HepG2 (cell line): Measurements from ENCODE around the gene PRKCD. TPM values are rescaled to one million over a fixed set of nuclear protein-coding genes. Genes with fewer than 3 reads are reported as not detected.
A peak's percentile ranks its signal among the peaks of the same experiment; 100 is the strongest.

ENCODE experiments used
- ETS1 ChIP-seq: sonication (generic); formaldehyde crosslinking; IDR thresholded peaks from 2 replicates; pipeline ENCODE4 v1.4.0; 2020; ENCODE audit warnings: missing genetic modification reagents
- HDAC6 ChIP-seq: fragments of 200-600 bp; sonication (generic); IDR thresholded peaks from 2 replicates; pipeline ENCODE4 v1.7.0; 2017; ENCODE audit warnings: mild to moderate bottlenecking, antibody characterized with exemption, low read length, low read depth
- HOXA7 ChIP-seq: sonication (generic); formaldehyde crosslinking; IDR thresholded peaks from 2 replicates; pipeline ENCODE4 v1.8.1; 2022; ENCODE audit warnings: mild to moderate bottlenecking, missing genetic modification reagents, moderate library complexity
- KLF12 ChIP-seq: sonication (generic); formaldehyde crosslinking; IDR thresholded peaks from 2 replicates; pipeline ENCODE4 v1.4.0; 2020; ENCODE audit warnings: missing genetic modification reagents, borderline replicate concordance
- NFIB ChIP-seq: sonication (generic); formaldehyde crosslinking; IDR thresholded peaks from 2 replicates; pipeline ENCODE4 v1.9.0; 2021; ENCODE audit warnings: missing genetic modification reagents, mild to moderate bottlenecking, borderline replicate concordance
- NONO ChIP-seq, 2 experiments: fragments of 450-650 bp in 1 of 2; sonication (generic) in 1 of 2; formaldehyde crosslinking in 1 of 2; IDR thresholded peaks in 1 of 2; conservative IDR thresholded peaks in 1 of 2; 2 replicates each; pipeline versions ENCODE4 v1.6.1 to v1.8.0; 2017 to 2022; ENCODE audit warnings: mild to moderate bottlenecking in 1 of 2, missing genetic modification reagents in 1 of 2, moderate library complexity in 1 of 2
- PAWR ChIP-seq: sonication (generic); formaldehyde crosslinking; IDR thresholded peaks from 2 replicates; pipeline ENCODE4 v1.4.0; 2020; ENCODE audit warnings: missing genetic modification reagents, mild to moderate bottlenecking, borderline replicate concordance
- SRSF9 ChIP-seq: fragments of 200-400 bp; formaldehyde crosslinking; IDR thresholded peaks from 2 replicates; pipeline ENCODE4 v1.6.1; 2018; ENCODE audit warnings: borderline replicate concordance, mild to moderate bottlenecking, low read depth, low read length; ENCODE audit not compliant: insufficient read depth, poor library complexity, severe bottlenecking
- U2AF1 ChIP-seq: fragments of 200-400 bp; formaldehyde crosslinking; optimal IDR thresholded peaks from 2 replicates; pipeline ENCODE3; 2017; ENCODE audit warnings: mild to moderate bottlenecking, low read depth, low read length
- YY1 ChIP-seq: IDR thresholded peaks from 2 replicates; pipeline ENCODE4 v1.6.1; 2011; ENCODE audit warnings: low read length, low read depth, moderate library complexity, mild to moderate bottlenecking; ENCODE audit not compliant: insufficient read depth, insufficient replicate concordance
- ZEB1 ChIP-seq: IDR thresholded peaks from 2 replicates; pipeline ENCODE4 v1.6.1; 2012; ENCODE audit warnings: mild to moderate bottlenecking, low read depth, inconsistent platforms; ENCODE audit not compliant: insufficient replicate concordance
- ZNF138 ChIP-seq: sonication (generic); formaldehyde crosslinking; IDR thresholded peaks from 2 replicates; pipeline ENCODE4 v1.5.0; 2020; ENCODE audit warnings: mild to moderate bottlenecking, low read depth, missing genetic modification reagents
- ZNF414 ChIP-seq: sonication (generic); formaldehyde crosslinking; IDR thresholded peaks from 2 replicates; pipeline ENCODE4 v1.5.0; 2020; ENCODE audit warnings: missing genetic modification reagents
- ZNF496 ChIP-seq: sonication (generic); formaldehyde crosslinking; IDR thresholded peaks from 2 replicates; pipeline ENCODE4 v1.8.1; 2023; ENCODE audit warnings: mild to moderate bottlenecking, moderate library complexity, missing genetic modification reagents; ENCODE audit not compliant: insufficient replicate concordance
- ZNF589 ChIP-seq: sonication (generic); formaldehyde crosslinking; conservative IDR thresholded peaks from 2 replicates; pipeline ENCODE4 v1.8.0; 2022; ENCODE audit warnings: mild to moderate bottlenecking, moderate library complexity, missing genetic modification reagents
- ZNF652 ChIP-seq: IDR thresholded peaks from 2 replicates; pipeline ENCODE4 v1.6.1; 2016; ENCODE audit warnings: low read depth, borderline replicate concordance
- ZNF724P ChIP-seq: sonication (generic); formaldehyde crosslinking; IDR thresholded peaks from 2 replicates; pipeline ENCODE4 v1.8.0; 2022; ENCODE audit warnings: missing genetic modification reagents, borderline replicate concordance
- ZNF782 ChIP-seq: sonication (generic); formaldehyde crosslinking; IDR thresholded peaks from 2 replicates; pipeline ENCODE4 v1.4.0; 2020; ENCODE audit warnings: missing genetic modification reagents, mild to moderate bottlenecking, borderline replicate concordance
- ZNF839 ChIP-seq: sonication (generic); formaldehyde crosslinking; IDR thresholded peaks from 2 replicates; pipeline ENCODE4 v1.4.0; 2020; ENCODE audit warnings: missing genetic modification reagents, mild to moderate bottlenecking, borderline replicate concordance
- ZSCAN21 ChIP-seq: sonication (generic); formaldehyde crosslinking; IDR thresholded peaks from 2 replicates; pipeline ENCODE4 v1.8.0; 2022; ENCODE audit warnings: mild to moderate bottlenecking, missing genetic modification reagents, moderate library complexity, borderline replicate concordance
- polyA plus RNA-seq, 8 experiments: library from polyadenylated mRNA; depleted of rRNA in 3 of 8; stranded (reverse) in 7 of 8; unstranded in 1 of 8; fragments of >200 nt; fragmentation: Illumina TruSeq in 4 of 8; extraction: Trizol in 4 of 8; gene quantifications; 2 replicates each; pipeline versions ENCODE4 v1.2.1 to v1.2.3, GENCODE V29; 2011 to 2016; ENCODE audit warnings: low read depth in 4 of 8, missing spikeins in 1 of 8, mixed read lengths in 1 of 8; ENCODE audit not compliant: insufficient read depth in 1 of 8
- total RNA-seq, 5 experiments: library from RNA; depleted of rRNA; stranded (reverse); fragments of >200 nt; fragmentation: Illumina TruSeq; extraction: Trizol; gene quantifications; 2 replicates each; pipeline ENCODE4 v1.2.3, GENCODE V29; 2016; ENCODE audit warnings: low read depth in 1 of 5
- TF ChIP-seq, protein P1 (sequence below): sonication (generic); formaldehyde crosslinking; IDR thresholded peaks from 2 replicates; pipeline ENCODE4 v1.8.0; 2023; ENCODE audit warnings: mild to moderate bottlenecking, missing genetic modification reagents
- TF ChIP-seq, protein P2 (sequence below): sonication (generic); formaldehyde crosslinking; IDR thresholded peaks from 2 replicates; pipeline ENCODE4 v1.8.1; 2022; ENCODE audit warnings: low read depth, mild to moderate bottlenecking, missing genetic modification reagents

PRKCD gene
- total and polyA plus RNA-seq, 2 of the 13 experiments (the other 11 are each of a cell fraction or from before 2014, with no cell fraction given) = 1.6 to 40.7 TPM

DNA sequence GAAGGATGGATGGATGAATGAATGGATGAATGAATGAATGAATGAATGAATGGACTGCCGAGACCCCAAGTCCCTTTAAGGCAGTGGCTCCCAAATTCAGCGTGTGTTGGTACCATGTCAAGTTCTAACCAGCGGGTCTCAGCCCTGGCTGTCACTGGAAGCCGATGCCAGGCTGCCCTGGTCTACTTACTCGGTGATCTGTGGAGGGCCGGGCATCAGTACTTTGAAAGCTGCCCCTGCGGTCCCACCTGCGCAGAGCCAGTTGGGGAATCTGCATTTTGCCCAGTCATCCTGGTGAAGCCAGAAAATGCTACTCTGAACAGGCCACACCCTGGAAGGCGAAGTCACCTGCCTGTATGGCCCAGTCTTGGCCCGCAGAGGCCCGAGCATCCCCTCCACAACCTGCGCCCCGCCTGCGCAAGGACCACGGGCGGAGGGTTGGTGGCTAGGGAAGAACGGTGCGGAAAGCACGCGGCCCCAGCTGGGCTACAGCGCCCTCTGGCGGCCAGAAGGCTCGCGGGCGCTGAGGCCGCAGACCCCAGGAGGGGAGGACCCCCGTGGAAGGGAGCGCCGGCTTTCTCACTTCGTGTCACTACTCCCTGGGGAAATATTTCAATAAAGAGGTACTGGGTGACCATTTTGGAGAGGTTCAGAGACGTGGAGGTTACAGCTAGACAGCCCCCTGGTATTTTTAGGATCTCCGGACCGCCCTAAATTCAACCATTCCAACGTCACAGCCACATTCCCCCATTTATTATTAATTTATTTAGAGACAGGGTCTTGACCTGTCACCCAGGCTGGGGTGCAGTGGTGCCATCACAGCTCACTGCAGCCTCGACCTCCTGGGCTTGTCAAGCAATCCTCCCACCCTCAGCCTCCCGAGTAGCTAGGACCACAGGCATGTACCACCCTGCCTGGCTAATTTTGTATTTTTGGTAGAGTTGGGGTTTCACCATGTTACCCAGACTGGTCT is 34.9 kb downstream of the PRKCD start (continued):
- no peak for TF ChIP-seq SRSF9
- TF ChIP-seq ZNF782 (CRISPR knock-in tag) = no peak
- no peak for TF ChIP-seq ZNF839 (CRISPR knock-in tag)
- TF ChIP-seq ZNF138 (CRISPR knock-in tag) = no peak
- TF ChIP-seq NFIB (CRISPR knock-in tag) = no peak
- TF ChIP-seq ZSCAN21 (CRISPR knock-in tag) = no peak
- no peak for TF ChIP-seq PAWR (CRISPR knock-in tag)
- TF ChIP-seq YY1 = peak; percentile 62
- TF ChIP-seq ZNF589 = no peak
- TF ChIP-seq HDAC6 = no peak
- no peak for TF ChIP-seq KLF12 (CRISPR knock-in tag)
- no peak for TF ChIP-seq ZEB1
- TF ChIP-seq ZNF724P (CRISPR knock-in tag) = no peak
- TF ChIP-seq ZNF414 = no peak
- TF ChIP-seq, protein P1, sequence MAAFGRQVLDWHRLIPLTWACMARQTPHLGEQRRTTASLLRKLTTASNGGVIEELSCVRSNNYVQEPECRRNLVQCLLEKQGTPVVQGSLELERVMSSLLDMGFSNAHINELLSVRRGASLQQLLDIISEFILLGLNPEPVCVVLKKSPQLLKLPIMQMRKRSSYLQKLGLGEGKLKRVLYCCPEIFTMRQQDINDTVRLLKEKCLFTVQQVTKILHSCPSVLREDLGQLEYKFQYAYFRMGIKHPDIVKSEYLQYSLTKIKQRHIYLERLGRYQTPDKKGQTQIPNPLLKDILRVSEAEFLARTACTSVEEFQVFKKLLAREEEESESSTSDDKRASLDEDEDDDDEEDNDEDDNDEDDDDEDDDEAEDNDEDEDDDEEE (CRISPR knock-in tag) = no peak; the same call in 1 of the 2 replicates
- TF ChIP-seq U2AF1 = no peak
- TF ChIP-seq HOXA7 (CRISPR knock-in tag) = no peak
- no peak for TF ChIP-seq ZNF496
- TF ChIP-seq ETS1 (CRISPR knock-in tag) = no peak
- TF ChIP-seq, protein P2, sequence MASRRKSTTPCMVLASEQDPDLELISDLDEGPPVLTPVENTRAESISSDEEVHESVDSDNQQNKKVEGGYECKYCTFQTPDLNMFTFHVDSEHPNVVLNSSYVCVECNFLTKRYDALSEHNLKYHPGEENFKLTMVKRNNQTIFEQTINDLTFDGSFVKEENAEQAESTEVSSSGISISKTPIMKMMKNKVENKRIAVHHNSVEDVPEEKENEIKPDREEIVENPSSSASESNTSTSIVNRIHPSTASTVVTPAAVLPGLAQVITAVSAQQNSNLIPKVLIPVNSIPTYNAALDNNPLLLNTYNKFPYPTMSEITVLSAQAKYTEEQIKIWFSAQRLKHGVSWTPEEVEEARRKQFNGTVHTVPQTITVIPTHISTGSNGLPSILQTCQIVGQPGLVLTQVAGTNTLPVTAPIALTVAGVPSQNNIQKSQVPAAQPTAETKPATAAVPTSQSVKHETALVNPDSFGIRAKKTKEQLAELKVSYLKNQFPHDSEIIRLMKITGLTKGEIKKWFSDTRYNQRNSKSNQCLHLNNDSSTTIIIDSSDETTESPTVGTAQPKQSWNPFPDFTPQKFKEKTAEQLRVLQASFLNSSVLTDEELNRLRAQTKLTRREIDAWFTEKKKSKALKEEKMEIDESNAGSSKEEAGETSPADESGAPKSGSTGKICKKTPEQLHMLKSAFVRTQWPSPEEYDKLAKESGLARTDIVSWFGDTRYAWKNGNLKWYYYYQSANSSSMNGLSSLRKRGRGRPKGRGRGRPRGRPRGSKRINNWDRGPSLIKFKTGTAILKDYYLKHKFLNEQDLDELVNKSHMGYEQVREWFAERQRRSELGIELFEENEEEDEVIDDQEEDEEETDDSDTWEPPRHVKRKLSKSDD (CRISPR knock-in tag) = no peak
- TF ChIP-seq ZNF652 (CRISPR knock-in tag) = no peak
- no peak for TF ChIP-seq NONO (IDR thresholded peaks at IDR 0.05)
- no peak for TF ChIP-seq NONO (CRISPR knock-in tag; conservative IDR thresholded peaks at IDR 0.05)
